ENCODE data around the gene USF2.
A peak's percentile ranks its signal among the peaks of the same experiment; 100 is the strongest.

USF2 gene

GRCh38 chr19:35318679-35319448, 50.1 kb downstream of the USF2 start:
- peak; percentile 70 for DNase-seq (ENCODE audit: low read depth)

GRCh38 chr19:35320065-35320713, 51.4 kb downstream of the USF2 start:
- DNase-seq (ENCODE audit: low read depth), result no peak

GRCh38 chr19:35321291-35321690, 52.5 kb downstream of the USF2 start:
- no peak for DNase-seq (ENCODE audit: low read depth)

- DNase-seq (ENCODE audit: low read depth), result no peak
Measured at GRCh38 chr19:35322014-35322413, 53.3 kb downstream of the USF2 start.

- DNase-seq (ENCODE audit: low read depth), result no peak
Measured at GRCh38 chr19:35327642-35328041, 58.9 kb downstream of the USF2 start.

- DNase-seq (ENCODE audit: low read depth), result no peak
Measured at GRCh38 chr19:35328851-35329285, 60.1 kb downstream of the USF2 start, which contains the start of gene CD22. CD22 (plus strand) TSS chr19:35329187; CDS start chr19:35332041, 2,854 bp downstream.

GRCh38 chr19:35329323-35329722, 60.6 kb downstream of the USF2 start:
- DNase-seq (ENCODE audit: low read depth), result no peak
